Natural killer cell (primary cell): ENCODE results near the gene PTPRS. TPM values are rescaled to one million over a fixed set of nuclear protein-coding genes. Genes with fewer than 3 reads are reported as not detected.

Source experiments
- ATAC-seq, 3 donors: fragments of 150-1000 bp in 2 of 3; fragments of 200-7000 bp in 1 of 3; cut with Tn5 transposase; 1 replicate in 1 of 3; 2 replicates in 2 of 3; pipeline ENCODE4 v1.10.0; 2021; ENCODE audit warnings: mild to moderate bottlenecking in 2 of 3, moderate library complexity in 2 of 3
- DNase-seq, 2 donors: peaks; one replicate each; pipeline versions ENCODE4 v3.0.0 to v3.0.0-alpha.2; 2013 to 2021; ENCODE audit warnings: mixed read lengths in 1 of 2
- H3K27ac ChIP-seq: one replicate; pipeline ENCODE4 v1.5.1; 2013; ENCODE audit warnings: mild to moderate bottlenecking, low read length
- H3K27me3 ChIP-seq: one replicate; pipeline ENCODE4 v1.6.1; 2013; ENCODE audit warnings: low read length; ENCODE audit not compliant: control insufficient read depth, insufficient read depth
- H3K36me3 ChIP-seq: one replicate; pipeline ENCODE4 v1.6.1; 2013; ENCODE audit warnings: low read length; ENCODE audit not compliant: control insufficient read depth, insufficient read depth
- H3K4me1 ChIP-seq: one replicate; pipeline ENCODE4 v1.6.1; 2013; ENCODE audit warnings: low read length; ENCODE audit not compliant: control insufficient read depth, insufficient read depth
- H3K4me3 ChIP-seq: one replicate; pipeline ENCODE4 v1.5.1; 2013; ENCODE audit warnings: low read length
- H3K9me3 ChIP-seq: one replicate; pipeline ENCODE4 v1.6.1; 2013; ENCODE audit warnings: low read length; ENCODE audit not compliant: control insufficient read depth, insufficient read depth
- H3K27ac Mint-ChIP-seq, 2 donors: one replicate each; pipeline ENCODE4 v1.8.0; 2022; ENCODE audit warnings: mild to moderate bottlenecking in 2 of 2, mixed read lengths in 2 of 2, moderate library complexity in 1 of 2
- H3K27me3 Mint-ChIP-seq, 2 donors: one replicate each; pipeline ENCODE4 v1.8.0; 2022; ENCODE audit warnings: low read depth in 2 of 2, mixed read lengths in 2 of 2
- H3K36me3 Mint-ChIP-seq: one replicate; pipeline ENCODE4 v1.8.0; 2022; ENCODE audit warnings: mixed read lengths
- H3K4me1 Mint-ChIP-seq, 2 donors: one replicate each; pipeline ENCODE4 v1.8.0; 2022; ENCODE audit warnings: mixed read lengths in 2 of 2
- H3K4me3 Mint-ChIP-seq: one replicate; pipeline ENCODE4 v1.8.0; 2022; ENCODE audit warnings: mild to moderate bottlenecking, moderate library complexity, mixed read lengths
- H3K9me3 Mint-ChIP-seq, 2 donors: one replicate each; pipeline ENCODE4 v1.8.0; 2022; ENCODE audit warnings: mixed read lengths in 2 of 2
- CTCF ChIP-seq: fragments of 200-600 bp; IDR thresholded peaks from one replicate; pipeline ENCODE4 v1.8.0; 2022; ENCODE audit warnings: antibody characterized with exemption
- WGBS: methylation state at CpG from one replicate; pipeline ENCODE4 v1.1.7; 2013; ENCODE audit warnings: missing lambda C conversion rate; ENCODE audit not compliant: insufficient coverage; 5-methylcytosine and 5-hydroxymethylcytosine counted together
- intact Hi-C: fragments of 100-400 bp; cut with micrococcal nuclease; formaldehyde crosslinking; loops from one replicate; pipeline ENCODE4 v1.14.2; 2022
- total RNA-seq, 4 donors: library from RNA; stranded (reverse); fragments of 120-200 nt in 1 of 4; gene quantifications; one replicate each; pipeline versions ENCODE4 v1.2.3 to v1.2.4, GENCODE V29; 2013 to 2022

PTPRS gene
- total RNA-seq, 3 donors from 2014 or later (not counting 1 experiment from before 2014, with no cell fraction given) = 0.47 to 0.73 (median 0.61) TPM

DNA sequence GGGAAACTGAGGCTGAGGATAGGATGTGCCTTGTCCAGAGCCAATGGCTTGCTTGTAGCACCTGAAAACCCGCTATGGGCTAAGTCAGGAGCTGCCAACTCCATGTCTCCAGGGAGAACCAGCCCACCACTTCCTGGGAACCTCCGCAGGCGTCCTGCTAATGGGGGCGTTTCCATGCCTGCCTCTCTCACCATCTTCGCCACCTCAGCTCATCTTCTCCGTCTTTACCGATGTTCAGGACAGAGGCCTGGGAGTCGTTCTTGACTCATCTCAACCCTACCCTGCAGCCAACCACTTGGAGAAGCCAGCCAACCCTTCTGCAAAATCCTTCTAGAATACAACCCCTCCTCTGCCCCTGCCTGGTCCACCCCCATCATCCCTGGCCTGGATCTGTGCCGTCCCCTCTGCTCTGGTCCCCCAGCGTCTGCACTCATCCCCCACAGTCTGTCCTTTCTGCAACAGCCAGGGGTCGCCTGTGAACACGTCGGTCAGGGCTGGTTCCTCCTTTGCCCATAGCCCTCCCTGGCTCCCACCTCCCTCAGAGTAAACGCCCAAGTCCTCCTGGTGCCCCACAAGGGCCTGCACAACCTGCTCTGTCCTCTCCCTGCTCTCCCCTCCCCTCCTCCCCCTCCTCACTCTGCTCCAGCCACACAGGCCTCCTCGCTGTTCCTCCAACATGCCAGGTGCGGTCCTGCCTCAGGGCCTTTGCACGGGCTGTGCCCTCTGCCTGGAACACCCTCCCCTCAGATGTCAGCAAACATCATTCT is 31.0 kb downstream of the PTPRS start:
- no peak for TF ChIP-seq CTCF
- WGBS = 76% methylated on average over 17 of the region's 17 CpGs
- Mint-ChIP-seq H3K9me3 (no peaks in the 10 kb centered on the region), H3K27me3 (no peaks in the 10 kb centered on the region), H3K4me3 (no peak overlapping the region), H3K36me3 (no peaks in the 10 kb centered on the region), H3K27ac (no peak overlapping the region), H3K4me1 (no peaks in the 10 kb centered on the region)
- ATAC-seq (no peak), DNase-seq (no peak)
- H3K27me3 ChIP-seq = no peaks in the 10 kb centered on the region
- no peak overlapping the region for H3K4me3 ChIP-seq
- no peaks in the 10 kb centered on the region for H3K4me1 ChIP-seq
- no peaks in the 10 kb centered on the region for H3K9me3 ChIP-seq
- no peaks in the 10 kb centered on the region for H3K36me3 ChIP-seq
- intact Hi-C loops = no loop called here
- H3K27ac ChIP-seq = no peak overlapping the region

DNA sequence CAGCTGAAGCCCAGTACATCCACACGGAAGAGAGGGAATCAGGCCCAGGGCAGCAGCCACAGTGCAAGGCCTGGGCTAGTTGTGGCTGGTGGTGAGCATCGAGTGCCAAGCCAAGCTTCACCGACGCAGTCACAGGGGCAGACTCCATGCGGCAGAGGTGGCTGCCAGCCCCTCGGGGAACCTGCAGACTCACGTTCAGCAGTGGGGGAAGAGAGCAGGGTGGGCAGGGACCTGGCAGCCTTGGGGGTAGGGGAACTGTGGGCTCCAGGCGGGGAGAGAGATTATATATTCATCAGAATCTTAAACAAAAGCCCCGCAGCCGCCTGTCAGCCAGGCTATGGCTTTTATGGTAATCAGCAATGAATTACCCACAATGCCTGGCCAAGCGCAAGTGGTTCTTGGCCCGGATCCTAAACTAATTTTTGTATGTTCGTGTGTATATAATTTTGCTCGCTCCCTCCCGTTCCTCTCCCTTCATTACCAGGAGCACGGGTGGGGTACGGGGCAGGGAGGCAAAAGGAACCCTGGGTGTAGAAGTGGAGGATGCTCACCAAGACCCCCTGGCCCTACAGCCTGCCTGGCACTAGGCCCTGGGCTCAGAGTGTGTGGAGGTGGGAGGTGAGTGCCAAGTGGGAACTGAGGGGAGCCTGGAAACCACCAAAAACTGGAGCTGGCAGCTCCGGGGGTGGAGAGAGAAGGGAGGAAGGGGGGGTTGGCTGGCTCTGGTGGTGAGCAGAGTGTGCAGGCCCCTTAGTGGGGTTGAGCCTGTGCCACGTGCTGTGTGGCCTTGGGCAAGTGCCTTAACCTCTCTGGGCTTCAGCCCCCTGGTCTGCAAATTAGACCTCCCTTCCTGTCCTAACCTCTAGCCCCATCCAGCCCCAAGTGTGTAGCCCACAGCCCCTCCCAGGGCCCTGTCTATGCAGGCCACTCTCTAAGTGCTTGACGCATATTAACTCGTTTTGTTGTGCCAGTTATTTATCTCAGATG is 31.9 kb downstream of the PTPRS start:
- no peaks in the 10 kb centered on the region for H3K9me3 ChIP-seq
- no peak overlapping the region for H3K4me3 ChIP-seq
- no peak for TF ChIP-seq CTCF
- no peak overlapping the region for H3K27ac ChIP-seq
- DNase-seq (no peak), ATAC-seq (no peak)
- Mint-ChIP-seq H3K4me1 (no peaks in the 10 kb centered on the region), H3K4me3 (no peak overlapping the region), H3K36me3 (no peaks in the 10 kb centered on the region), H3K27ac (no peak overlapping the region), H3K9me3 (no peaks in the 10 kb centered on the region), H3K27me3 (no peaks in the 10 kb centered on the region)
- intact Hi-C loops = no loop called here
- no peaks in the 10 kb centered on the region for H3K27me3 ChIP-seq
- H3K36me3 ChIP-seq = no peaks in the 10 kb centered on the region
- no peaks in the 10 kb centered on the region for H3K4me1 ChIP-seq
- 85% methylated on average over 19 of the region's 21 CpGs for WGBS

- H3K4me1 ChIP-seq = no peaks in the 10 kb centered on the region
- no peaks in the 10 kb centered on the region for H3K9me3 ChIP-seq
- ATAC-seq (no peak), DNase-seq (no peak)
- no peak overlapping the region for H3K27ac ChIP-seq
- WGBS = 95% methylated on average over 17 of the region's 19 CpGs
- intact Hi-C loops = no loop called here
- H3K4me1 Mint-ChIP-seq = no peaks in the 10 kb centered on the region
- no peak overlapping the region for H3K4me3 ChIP-seq
- H3K4me3 Mint-ChIP-seq = no peak overlapping the region
- no peaks in the 10 kb centered on the region for H3K27me3 ChIP-seq
- no peaks in the 10 kb centered on the region for H3K36me3 Mint-ChIP-seq
- no peak for TF ChIP-seq CTCF
- no peak overlapping the region for H3K27ac Mint-ChIP-seq
- no peaks in the 10 kb centered on the region for H3K9me3 Mint-ChIP-seq
- no peaks in the 10 kb centered on the region for H3K27me3 Mint-ChIP-seq
- H3K36me3 ChIP-seq = no peaks in the 10 kb centered on the region
Measured at GRCh38 chr19:5307655-5308054, 33.0 kb downstream of the PTPRS start.
